GM18951 (cell line): ENCODE results near the gene CASZ1.

Experiments used
- POLR2A ChIP-seq: IDR thresholded peaks from 4 replicates; pipeline ENCODE4 v1.6.1; 2011; ENCODE audit warnings: mild to moderate bottlenecking; ENCODE audit not compliant: insufficient read length, insufficient read depth; ENCODE audit errors: extremely low read depth
- in situ Hi-C: fragments of 300-500 bp; cut with MboI; formaldehyde crosslinking; loops from one replicate; pipeline ENCODE4 v1.12.0; 2022; ENCODE audit warnings: low sequenced_read_pairs, mixed read lengths, inconsistent platforms; ENCODE audit not compliant: unreplicated experiment

CASZ1 gene

GRCh38 chr1:10818262-10819197 lies 22.1 kb upstream of the CASZ1 start:
- no peak for TF ChIP-seq POLR2A
- in situ Hi-C loops = no loop called here

GRCh38 chr1:10816743-10817369 lies 20.4 kb upstream of the CASZ1 start:
- no peak for TF ChIP-seq POLR2A
- in situ Hi-C loops = no loop called here

GRCh38 chr1:10816233-10816632 lies 19.8 kb upstream of the CASZ1 start:
- in situ Hi-C loops = no loop called here
- TF ChIP-seq POLR2A = no peak

GRCh38 chr1:10815858-10816195 lies 19.4 kb upstream of the CASZ1 start:
- in situ Hi-C loops = no loop called here
- TF ChIP-seq POLR2A = no peak

- in situ Hi-C loops = no loop called here
These were observed 18.8 kb upstream of the CASZ1 start for GRCh38 chr1:10814976-10815857.

GRCh38 chr1:10814312-10814711 lies 17.9 kb upstream of the CASZ1 start:
- in situ Hi-C loops = no loop called here
- TF ChIP-seq POLR2A = no peak

More at GRCh38 chr1:10814976-10815857, 18.8 kb upstream of the CASZ1 start:
- no peak for TF ChIP-seq POLR2A

- in situ Hi-C loops = no loop called here
These were observed 17.4 kb upstream of the CASZ1 start for GRCh38 chr1:10813799-10814198.

GRCh38 chr1:10812387-10812915 lies 16.0 kb upstream of the CASZ1 start:
- in situ Hi-C loops = no loop called here
- no peak for TF ChIP-seq POLR2A

More at GRCh38 chr1:10813799-10814198, 17.4 kb upstream of the CASZ1 start:
- no peak for TF ChIP-seq POLR2A

GRCh38 chr1:10808441-10808840 lies 12.0 kb upstream of the CASZ1 start:
- in situ Hi-C loops = no loop called here
- TF ChIP-seq POLR2A = no peak

GRCh38 chr1:10806966-10807365 lies 10.5 kb upstream of the CASZ1 start:
- in situ Hi-C loops = no loop called here
- TF ChIP-seq POLR2A = no peak

- in situ Hi-C loops = no loop called here
- TF ChIP-seq POLR2A = no peak
These were observed 7.8 kb upstream of the CASZ1 start for GRCh38 chr1:10803971-10804820.
